ENCODE measurements around the gene HSD11B2. TPM values are rescaled to one million over a fixed set of nuclear protein-coding genes. Genes with fewer than 3 reads are reported as not detected.

The HSD11B2 gene
- total RNA-seq, 1 donor from 2014 or later, result 0.93 TPM

DNA sequence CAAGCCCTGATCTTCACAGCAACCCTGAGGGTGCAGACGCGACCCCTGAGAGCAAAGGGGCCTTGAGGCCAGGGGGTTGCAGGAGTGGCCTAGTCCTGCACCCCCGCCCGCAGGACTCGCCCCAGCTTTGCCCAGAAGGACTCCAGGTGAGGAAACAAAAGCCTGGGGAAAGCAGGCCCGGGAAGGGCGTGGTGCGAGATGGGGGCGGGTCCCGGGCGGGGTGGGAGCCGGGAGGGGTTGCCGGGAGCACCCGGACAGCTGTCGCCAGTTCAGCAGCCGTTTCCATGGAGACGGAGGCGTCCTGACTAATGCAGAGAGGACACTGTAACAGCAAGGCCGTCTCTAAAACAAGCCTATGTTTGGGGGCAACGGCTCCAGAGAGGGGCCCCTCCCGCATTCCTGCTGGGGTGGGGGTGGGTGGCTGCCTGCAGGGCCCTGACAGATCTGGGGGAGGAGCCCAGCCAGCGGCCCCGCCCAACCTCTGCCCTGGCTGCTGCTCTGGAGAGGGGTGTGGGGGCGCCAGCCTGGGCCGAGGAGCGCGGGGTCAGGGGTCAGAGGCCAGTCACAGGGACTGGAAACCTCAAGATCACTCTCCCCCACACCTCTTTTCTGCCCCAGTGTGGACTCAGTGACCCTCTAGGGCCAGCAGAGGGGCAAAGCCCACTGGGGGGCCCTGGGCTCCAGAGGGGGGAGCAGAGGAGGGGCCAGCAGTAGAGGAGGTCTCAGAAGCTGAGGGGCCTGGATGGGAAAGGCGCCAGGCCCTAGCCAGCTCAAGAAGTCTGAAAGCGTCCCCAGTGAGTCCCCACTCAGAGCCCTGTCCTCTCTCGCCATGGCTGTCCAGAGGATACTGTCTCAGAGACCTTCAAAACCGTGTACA, 34.5 kb upstream of the HSD11B2 start:
- intact Hi-C loops (cut with micrococcal nuclease), result loop anchor here (5.0 kb wide), 1 partner anchor 134 kb away; no protein-coding TSS in a partner anchor

DNA sequence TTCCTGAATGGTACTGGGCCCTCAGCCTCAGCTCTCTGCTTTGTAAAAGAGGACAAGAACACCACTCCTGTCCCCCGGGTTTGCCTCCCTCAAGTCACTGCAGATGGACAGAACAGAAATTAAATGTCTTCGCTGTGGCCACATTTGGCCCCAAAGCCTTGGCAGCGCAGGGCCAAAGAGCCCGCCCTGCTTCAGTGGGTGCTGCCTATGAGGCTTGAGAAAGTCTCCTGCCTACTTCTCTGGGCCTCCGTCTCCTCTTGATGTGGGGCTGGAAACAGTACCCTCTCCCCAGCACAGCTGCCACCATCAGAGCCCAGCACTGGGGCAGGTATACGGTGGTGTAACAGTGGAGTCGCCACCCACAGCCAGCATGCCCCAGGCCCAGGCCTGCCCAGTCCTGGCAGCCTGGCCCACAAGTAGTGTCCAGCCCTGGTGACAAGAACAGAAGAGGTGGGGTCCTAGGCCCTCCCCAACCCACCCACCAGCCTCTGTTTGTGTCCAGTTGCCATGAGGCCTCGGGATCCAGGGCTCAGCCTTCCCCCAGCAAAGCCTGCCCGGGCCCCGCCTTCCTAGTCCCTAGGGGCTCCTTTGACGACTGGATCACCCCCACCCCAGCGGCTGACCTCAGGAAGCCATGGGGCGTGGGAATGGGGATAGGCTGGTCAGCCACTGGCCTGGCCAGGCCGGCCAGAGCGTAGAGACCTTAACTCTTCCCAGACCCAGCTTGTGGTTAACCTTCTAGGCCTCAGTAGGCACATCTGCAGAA, 33.7 kb upstream of the HSD11B2 start:
- intact Hi-C loops (cut with micrococcal nuclease), result loop anchor here (5.0 kb wide), 1 partner anchor 135 kb away; no protein-coding TSS in a partner anchor

DNA sequence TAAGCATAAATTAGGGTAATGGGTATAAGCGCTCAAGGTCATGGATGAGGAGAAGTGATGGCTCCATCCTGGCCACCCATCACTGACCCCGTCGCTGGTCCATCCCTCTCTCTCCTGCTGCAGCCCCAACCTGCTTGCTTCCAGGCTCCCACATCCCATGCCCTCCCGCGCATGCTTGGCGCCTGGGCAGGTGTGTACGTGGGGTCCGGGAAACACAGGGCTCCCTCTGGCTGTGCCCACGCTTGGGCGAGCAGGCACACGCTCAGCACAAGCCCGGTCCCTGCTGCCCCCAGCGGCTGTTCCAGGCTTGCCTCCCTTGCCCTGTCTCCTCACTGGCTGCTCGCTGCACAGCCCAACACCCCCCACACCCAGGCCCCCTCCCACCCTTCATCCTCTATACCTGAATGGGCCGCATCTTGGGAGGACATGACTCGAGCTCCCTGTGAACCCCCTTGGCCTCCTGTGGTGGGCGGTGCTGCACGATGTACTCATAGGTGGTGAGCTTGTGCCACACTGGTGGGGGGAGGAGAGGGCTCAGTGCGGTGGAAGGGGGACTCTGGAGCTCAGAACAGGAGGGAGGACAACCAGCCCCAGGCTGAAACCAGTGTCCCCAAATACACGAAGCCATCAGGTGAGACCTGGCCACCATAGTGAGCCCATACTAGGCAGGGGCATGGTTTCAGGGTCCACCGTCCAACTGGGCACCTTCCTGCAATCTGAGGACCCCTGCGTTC, 32.9 kb upstream of the HSD11B2 start:
- intact Hi-C loops (cut with micrococcal nuclease), result loop anchor here (5.0 kb wide), 1 partner anchor 136 kb away; no protein-coding TSS in a partner anchor

DNA sequence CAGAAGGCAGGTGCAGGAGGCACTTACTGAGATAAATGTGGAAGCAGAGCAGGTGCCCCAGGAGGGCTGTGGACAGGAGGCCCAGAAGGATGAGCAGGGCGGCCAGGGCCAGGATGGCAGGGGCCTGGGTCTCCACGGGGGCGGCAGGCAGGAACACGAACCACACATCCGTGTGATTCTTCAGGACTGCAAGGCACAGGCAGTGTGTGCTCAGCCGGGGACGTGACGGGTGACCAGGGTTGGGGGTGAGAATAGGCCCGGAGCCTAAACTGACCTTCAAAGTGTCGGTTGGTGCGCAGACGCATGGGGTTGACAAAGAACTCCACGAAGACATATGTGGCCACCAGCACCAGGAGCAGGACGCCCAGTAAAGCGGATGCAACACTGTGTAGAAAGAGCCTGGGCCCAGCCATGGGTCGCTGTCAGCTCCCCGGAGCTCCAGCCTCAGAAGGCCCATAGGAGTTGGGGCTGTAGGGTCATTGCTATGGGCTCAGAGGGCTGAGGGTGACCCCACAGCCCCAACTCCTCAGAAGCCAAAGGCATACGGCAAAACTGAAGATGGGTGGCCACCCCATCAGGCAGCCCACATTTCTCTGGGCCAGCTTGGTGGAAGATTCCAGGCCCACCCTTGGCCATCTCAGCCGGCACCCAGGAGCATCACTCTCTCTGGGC, 32.2 kb upstream of the HSD11B2 start:
- intact Hi-C loops (cut with micrococcal nuclease), result loop anchor here (5.0 kb wide), 1 partner anchor 136 kb away; no protein-coding TSS in a partner anchor

DNA sequence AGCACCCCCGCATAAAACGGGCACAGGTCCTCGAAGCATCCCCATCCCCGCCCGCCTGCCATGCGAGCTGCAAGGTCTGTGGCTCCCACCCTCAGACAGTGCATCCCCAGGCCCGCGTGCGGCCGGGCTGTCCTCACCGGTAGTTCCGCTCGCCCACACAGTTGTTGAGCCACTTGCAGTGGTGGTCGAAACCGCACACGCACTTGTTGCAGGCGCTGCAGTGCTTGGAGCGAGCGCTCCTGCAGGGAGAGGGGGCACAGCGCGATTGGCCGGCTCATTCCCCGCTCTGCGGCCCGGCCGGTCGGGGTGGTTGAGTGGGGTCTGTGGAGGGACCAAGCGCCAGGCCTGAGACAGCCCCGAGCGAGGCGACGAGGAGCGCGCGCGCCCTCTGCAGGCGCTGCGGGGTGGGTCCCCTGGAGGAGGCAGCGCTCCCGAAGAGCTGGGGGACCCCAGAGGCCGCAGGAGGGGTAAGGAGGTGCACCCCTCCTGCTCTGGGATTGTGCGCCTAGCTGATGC, 31.6 kb upstream of the HSD11B2 start:
- intact Hi-C loops (cut with micrococcal nuclease), result loop anchor here (5.0 kb wide), 1 partner anchor 137 kb away; no protein-coding TSS in a partner anchor

DNA sequence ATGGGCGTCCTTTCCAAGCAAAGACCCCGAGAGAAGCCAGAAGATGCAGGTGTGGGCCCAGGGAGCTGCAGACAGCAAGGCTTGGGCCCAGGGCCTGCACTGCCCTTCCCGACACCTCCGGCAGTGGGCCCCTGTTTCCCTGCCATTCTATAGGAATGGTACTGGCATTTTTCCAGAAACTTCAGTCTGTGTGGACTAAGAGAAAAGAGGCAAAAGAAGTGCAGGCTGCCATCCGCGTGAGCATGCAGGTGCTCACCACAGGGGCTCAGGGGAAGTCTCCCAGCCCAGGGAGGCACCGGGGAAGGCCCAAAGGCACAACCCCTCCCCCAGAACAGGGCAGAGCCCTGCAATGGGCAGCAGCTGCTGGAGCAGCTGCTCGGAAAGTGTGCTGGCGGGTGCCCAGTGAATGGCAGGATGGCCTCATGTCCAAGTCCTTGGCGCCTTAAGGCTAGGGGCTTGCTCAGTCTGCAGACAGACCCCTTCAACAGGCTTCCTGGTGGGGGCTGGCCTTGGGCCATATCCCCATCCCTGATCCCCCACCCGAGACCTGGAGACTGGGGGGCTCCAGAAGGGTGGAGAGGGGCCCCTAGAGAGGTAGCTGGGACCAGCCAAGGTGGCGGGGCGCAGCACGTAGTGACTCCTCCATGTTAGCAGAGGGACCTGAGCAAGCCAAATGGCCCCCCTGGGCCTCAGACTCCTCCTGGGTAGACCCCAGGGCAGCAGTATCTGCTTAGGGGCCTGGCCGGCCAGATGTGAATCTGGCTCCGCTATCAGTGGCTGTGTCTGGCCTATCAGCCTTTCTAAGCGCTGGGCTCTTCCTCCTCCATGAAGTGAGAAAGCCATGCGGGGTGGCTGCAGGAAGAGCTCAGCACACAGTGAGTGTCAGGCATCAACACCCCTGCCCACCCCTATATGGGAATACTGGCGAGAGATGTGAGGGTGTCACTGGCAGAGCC, 30.9 kb upstream of the HSD11B2 start:
- intact Hi-C loops (cut with micrococcal nuclease), result loop anchor here (5.0 kb wide), 2 partner anchors 123 to 138 kb away; partner anchors contain the start of gene PLEKHG4

DNA sequence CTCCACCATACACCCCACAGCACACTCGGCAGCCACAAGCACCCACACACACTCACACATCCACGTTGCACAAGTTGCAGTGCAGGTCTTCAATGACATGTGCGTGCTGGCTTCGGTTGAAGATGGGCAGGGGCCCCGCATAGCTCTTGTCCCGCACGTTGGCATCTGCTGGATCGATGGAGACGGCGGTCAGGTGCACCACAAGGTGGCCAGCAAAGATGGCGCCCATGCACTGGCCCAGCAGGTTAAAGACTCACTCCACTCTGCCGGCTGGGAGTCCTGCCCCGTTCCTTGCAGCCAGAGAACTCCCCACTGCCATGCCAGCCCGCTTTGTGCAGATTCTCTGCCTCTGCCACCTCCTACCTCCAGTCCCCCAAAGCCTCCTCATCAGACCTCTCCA, 30.0 kb upstream of the HSD11B2 start:
- intact Hi-C loops (cut with micrococcal nuclease), result loop anchor here (5.0 kb wide), 1 partner anchor 124 kb away; the partner anchor contains the start of gene PLEKHG4

DNA sequence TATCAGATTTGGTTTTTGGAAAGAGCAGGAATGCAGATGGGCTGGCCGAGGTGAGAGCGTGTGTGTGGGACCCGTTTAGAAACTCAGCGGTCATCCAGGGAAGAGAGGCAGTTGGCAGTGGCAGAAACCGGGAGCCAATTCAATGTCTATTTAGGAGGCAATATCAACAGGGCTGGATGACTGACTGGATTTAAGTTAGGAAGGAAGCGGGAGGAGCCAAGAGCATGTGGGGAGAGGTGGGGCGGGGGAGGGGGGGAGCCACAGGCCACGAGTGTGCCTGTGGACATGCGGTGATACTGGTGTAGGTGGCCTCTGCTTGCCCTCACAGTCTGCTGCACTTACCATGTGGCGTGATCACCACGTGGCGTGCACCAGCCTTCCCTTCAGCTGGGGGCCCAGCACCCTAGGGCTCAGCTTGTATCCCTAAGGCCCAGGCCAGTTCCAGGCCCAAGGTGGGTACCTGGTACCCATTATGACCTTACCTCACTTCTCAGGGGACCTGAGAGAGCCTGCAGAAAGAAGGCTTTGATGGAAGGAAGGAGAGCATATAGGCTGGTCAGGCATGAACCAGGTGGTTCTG, 26.9 kb upstream of the HSD11B2 start:
- intact Hi-C loops (cut with micrococcal nuclease), result loop anchor here (5.0 kb wide), 1 partner anchor 127 kb away; the partner anchor contains the start of gene PLEKHG4

DNA sequence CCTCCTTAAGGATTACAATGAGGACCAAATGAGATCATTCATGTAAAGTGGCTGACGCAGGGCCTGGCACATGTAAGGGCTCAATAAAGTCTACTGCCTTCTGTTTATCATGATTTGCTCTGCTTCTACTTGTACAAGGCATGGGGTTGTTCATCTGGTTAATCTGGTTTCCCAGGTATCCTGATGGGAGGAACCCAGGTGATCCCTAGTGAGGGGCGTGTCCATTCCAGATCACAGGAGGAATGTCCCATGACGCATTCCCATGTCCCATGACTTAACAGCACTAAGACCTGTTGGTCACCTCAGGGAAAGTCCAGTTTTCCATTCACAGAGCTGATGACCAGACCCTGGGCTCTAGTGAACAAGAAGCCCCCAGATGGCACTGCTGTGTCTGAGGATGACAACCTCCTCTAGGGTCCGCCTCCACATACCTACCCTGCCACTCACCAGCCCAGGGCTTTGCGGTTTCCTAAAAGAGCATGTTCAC, 26.1 kb upstream of the HSD11B2 start:
- intact Hi-C loops (cut with micrococcal nuclease), result loop anchor here (5.0 kb wide), 1 partner anchor 127 kb away; the partner anchor contains the start of gene PLEKHG4

DNA sequence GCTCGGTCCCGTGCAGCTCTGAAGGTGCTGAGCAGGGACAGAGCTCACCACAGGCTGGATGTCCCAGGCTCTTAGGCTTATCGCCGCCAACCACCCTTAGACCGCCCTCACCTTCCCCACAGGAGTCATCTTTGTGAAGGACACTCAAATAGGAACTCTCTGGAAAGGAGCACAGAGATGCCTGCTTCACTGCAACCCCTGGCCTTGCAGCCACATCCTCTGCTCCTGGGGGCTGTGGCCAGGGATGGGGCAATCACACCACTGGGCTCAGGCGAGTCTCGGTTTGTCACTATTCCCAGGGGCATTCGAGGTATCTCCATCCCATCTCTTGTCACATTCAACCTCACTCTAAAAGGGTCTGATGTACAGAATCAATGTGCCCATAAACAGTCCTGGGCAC, 25.6 kb upstream of the HSD11B2 start:
- intact Hi-C loops (cut with micrococcal nuclease), result no loop called here

DNA sequence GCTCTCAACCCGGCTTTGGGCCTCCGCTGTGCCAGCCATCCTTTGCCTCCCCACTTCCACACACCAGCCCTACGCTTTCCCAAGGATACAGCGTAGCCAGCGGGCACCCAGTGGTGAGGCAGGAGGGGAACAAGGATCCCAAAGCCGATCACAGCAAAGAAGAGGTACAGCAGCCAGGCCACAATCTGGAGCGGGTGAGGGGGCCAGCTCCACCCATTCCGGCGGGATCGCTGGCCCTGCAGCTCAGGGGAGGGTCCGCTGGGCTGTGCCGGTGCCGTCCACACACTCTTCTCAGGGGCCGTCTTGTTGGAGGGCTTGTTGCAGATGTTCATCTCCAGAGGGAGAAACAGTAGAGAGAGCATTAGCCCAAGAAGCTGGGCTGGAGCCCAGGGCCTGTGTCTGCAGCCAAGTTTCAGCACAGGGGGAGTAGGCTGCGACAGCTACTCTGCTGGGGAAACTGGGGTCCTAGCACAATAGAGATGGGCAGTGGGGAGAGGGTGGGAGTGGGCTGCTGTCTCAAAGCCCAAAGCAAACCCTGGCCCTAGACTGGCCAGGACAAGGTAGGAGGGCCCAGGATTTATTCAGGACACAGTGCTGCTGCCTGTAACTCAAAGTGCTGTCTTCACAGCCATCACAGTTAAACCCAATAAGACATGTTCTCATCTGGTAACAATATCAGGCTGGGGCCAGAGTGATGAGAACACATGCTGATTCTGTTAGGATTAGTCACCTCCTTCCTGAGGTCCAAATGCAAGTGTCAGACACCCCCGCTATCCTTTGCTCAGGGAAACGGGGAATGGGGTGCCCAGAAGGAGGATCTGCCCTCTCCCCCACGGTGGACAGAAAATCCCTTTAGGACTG, 24.6 kb upstream of the HSD11B2 start:
- intact Hi-C loops (cut with micrococcal nuclease), result no loop called here

DNA sequence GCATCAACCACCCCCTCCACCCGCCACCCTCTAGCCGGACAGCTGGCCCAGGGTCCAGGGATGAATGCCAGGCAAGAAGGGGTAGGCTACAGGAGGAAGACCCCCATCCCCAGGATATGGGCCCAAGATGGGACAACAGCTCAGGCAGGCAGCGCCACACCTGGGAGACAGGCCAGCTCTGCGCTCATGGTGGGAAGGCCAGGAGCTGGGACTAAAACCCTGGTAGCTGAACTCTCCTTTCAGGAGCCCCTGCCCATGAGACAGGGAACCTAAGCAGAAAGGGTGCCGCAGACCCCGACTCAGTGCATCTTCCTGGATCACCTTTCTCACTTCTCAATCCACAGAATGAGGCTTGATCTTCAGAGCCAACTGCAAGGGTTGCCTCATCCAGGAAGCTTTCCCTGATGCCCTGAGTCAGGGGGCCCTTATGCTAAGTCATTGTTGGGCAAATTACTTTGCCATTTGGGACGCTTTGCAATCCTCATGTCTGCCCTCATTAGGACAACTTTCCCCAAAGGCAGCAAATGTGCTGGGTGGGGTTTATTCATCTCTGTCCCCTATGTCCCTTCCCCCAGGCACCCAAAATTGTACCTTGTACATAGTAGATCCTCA, 23.6 kb upstream of the HSD11B2 start:
- intact Hi-C loops (cut with micrococcal nuclease), result no loop called here

DNA sequence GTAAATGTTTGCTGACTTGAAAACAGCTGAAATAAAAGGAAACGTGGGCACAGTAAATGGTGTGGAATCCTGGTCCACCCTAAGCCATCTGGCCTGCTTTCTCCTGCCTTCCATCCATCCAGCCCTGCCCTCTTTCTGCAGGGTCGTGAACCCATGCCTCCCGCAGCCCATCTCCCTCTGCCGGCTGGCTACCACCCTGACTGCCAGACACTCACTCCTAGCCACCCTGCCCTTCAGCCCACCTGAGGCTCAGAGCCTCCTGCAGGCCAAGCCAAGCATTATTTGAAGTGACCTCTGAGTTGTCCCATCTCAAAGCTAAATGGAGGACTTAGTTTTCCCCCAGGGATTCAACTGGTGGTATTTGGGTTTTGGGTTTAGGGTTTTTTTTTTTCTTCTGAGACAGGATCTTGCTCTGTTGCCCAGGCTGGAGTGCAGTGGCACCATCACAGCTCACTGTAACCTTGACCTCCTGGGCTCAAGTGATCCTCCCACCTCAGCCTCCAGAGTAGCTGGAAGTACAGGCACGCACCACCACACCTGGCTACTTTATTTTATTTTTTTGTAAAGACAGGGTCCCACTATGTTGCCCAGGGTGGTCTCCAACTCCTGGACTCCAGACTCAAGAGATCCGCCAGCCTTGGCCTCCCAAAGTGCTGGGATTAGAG, 23.0 kb upstream of the HSD11B2 start:
- intact Hi-C loops (cut with micrococcal nuclease), result no loop called here

DNA sequence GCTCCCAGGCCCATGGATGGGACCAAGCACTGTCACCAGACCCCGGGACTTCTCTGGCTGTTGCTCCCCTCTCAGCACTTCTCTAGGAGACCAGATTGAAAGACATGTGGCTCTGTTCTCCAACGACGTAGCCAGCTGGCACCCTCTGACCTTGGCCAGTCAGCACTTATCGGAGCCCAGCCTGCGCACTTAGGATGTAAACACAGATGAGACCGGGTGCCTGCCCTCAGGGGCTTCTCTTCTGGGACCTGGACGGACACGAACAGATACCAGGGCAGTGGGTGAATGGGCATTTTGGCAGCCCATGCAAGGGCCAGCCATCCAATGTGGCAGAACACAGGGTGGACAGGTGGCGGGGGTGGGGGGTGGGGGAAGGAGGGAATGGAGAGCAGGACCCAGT, 21.3 kb upstream of the HSD11B2 start:
- intact Hi-C loops (cut with micrococcal nuclease), result no loop called here

DNA sequence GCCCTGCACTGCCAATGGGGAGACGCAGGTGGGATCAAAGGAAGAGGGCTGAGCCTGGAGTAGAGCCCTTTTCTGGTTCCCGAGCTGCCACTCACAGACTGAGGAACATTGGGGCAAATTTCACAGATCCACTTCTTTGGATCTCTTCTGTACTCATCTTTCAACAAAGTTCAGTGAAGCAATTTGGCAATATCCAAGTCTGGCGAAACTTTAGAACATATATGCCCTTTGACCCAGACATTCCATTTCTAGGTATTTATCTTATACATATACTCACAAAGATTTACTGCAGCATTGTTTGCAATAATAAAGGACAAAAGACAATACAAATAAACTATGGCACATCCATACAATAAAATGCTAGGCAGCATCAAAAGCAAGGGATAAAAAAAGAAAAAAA, 19.6 kb upstream of the HSD11B2 start:
- intact Hi-C loops (cut with micrococcal nuclease), result no loop called here

DNA sequence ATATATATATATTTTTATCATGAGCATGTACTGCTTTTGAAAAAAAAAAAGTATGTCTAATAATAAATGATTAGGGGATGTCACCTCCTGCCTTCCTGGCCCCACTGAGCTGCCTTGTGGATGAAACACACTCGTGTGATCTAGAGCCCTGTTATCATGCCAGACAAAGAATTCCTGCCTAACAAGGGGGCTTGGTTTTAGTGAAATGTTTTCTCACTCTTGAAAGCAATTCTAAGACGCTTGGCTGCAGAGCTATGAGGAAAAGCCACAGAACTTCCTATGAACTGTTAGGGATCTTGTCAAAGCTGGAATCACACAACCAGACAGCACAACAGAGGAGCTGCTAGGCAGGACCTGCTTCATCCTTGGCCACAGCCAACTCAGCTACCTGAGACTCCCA, 18.6 kb upstream of the HSD11B2 start:
- intact Hi-C loops (cut with micrococcal nuclease), result no loop called here
